Germinal center (tissue), 1 donor: Measurements from ENCODE around the gene GRIN3B.
"Not testable (repeated sequence)": the region's sequence is repeated elsewhere in the genome, so short reads cannot be mapped to it uniquely, and the experiment has no call there.

Experiments used
- DNase-seq: peaks from one replicate; pipeline ENCODE4 v3.0.0; 2012; ENCODE audit warnings: mixed read lengths, low spot score

Gene GRIN3B

DNA sequence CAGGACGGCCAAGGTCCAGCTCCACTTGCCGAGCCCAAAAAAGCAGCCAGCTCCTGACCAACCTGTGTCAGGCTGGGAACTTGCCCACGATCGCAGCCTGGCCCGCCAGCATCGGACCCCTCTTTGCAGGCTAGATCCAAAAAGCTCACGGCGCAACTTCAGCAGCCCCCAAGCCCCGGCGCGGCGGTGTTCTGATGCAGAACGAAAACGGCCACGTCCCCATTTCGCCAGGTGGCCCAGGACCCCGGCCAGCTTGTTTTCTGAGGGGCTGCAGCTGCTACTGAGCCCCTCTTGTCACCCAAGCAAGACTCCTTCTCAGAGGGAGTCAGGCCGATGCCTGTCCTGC is 19.4 kb downstream of the GRIN3B start:
- DNase-seq = no peak

GRCh38 chr19:1019980-1020867 is 20.0 kb downstream of the GRIN3B start:
- no peak for DNase-seq

DNA sequence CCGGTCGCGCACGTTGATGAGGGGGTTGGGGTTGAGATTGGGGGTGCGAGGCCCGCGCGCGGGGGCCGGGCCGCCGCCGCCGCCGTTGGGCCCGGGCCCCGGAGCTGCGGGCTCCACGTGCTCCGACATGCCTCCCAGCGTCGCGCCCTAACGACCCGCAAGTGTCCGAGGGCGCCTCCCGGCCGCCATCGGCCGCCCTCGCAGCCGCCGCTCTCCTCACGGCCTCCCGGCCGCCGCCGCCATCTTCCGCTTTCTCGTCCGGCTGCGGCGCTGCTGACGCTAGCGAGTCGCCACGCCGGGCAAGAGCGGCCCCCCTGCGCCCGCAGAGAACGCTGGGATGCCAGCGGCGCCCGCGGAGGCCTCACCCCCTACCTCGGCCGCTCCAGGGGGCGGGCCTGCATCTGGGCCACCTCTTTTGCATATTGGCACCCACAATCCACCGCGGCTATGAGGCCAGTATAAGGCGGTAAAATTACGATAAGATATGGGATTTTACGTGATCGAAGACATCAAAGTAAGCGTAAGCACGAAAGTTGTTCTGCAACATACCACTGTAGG is 20.7 kb downstream of the GRIN3B start, which contains the start of gene TMEM259:
TSS of gene TMEM259 (minus strand) at position 256 of the 558 bp plus-strand sequence. CDS start at position 129, 127 bp downstream.
- peak; percentile 97 for DNase-seq

DNA sequence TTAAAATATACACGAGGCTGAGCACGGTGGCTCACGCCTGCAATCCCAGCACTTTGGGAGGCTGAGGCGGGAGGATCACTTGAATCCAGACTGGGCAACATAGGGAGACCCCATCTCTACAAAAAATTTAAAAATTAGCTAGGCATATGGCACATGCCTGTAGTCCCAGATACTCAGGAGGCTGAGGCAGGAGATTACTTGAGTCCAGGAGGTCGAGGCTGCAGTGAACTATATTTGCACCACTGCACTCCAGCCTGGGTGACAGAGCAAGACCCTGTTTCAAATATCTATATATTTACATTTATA is 23.6 kb downstream of the GRIN3B start:
- not testable (repeated sequence) for DNase-seq

GRCh38 chr19:1025080-1025479 is 24.9 kb downstream of the GRIN3B start:
- DNase-seq = not testable (repeated sequence)

DNA sequence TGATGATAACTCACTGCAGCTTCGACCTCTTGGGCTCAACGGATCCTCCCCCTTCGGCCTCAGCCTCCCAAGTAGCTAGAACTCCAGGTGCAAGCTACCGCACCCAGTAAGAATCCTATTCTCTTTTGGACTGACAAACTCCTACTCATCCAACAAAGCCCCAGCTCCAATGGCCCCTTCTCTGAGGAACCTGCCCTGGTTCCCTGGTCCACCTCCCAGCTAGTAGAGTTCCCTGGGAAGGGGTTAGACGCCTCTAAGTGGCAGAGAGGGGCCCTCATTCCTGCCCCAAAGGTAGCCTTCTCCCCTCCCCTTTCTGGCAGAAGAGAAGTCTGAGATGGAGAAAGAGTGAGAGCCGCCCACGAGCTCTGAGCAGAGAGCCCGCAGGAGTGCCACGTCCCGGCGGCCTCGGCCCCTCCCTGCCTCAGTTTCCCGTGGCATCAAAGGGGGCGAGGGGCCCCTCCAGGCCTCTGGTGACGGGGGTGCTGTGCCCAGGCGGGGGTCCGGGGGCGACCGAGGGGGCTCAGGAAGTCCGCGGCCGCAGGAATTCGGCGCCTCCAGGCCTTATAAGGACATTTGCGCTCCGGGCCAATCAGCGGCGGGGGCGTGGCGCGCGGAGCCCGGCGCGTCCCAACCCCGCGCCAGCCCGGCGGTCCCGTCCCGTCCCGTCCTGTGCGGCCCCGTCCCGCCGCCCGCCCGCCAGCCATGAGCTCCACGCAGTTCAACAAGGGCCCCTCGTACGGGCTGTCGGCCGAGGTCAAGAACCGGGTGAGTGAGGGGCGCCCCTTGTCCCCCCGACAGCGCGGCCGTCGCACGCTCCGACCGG is 26.0 kb downstream of the GRIN3B start, which contains the start of gene CNN2:
TSS of gene CNN2 (plus strand) at position 649 of the 823 bp plus-strand sequence. CDS start at position 703, 54 bp downstream.
- peak; percentile 85 for DNase-seq

GRCh38 chr19:1026783-1027649 is 26.8 kb downstream of the GRIN3B start:
- peak; percentile 47 for DNase-seq

- peak; percentile 45 for DNase-seq
Measured at GRCh38 chr19:1027650-1028061, 27.4 kb downstream of the GRIN3B start.

GRCh38 chr19:1028062-1028926 is 28.1 kb downstream of the GRIN3B start:
- DNase-seq = peak; percentile 64

GRCh38 chr19:1032264-1032867 is 32.1 kb downstream of the GRIN3B start:
- DNase-seq = no peak

DNA sequence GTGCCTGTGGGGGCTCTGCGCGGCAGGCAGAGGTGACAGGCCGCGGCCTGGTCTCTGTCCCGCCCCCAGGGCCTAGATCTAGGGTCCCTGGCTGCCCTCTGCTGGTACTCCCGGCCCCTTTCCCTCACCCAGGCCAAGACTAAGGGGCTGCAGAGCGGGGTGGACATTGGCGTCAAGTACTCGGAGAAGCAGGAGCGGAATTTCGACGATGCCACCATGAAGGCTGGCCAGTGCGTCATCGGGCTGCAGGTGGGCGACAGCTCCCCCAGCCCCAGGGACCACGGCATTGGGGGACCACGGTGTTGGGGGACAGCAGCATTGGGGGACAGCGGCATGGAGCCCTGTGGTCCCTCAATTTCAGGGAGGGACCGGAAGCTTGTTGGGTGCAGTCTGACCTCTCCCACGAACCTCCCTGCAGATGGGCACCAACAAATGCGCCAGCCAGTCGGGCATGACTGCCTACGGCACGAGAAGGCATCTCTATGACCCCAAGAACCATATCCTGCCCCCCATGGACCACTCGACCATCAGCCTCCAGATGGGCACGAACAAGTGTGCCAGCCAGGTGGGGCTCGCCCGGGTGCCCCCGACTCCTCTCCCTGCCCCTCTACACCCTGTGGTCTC is 35.9 kb downstream of the GRIN3B start:
- DNase-seq = no peak

DNA sequence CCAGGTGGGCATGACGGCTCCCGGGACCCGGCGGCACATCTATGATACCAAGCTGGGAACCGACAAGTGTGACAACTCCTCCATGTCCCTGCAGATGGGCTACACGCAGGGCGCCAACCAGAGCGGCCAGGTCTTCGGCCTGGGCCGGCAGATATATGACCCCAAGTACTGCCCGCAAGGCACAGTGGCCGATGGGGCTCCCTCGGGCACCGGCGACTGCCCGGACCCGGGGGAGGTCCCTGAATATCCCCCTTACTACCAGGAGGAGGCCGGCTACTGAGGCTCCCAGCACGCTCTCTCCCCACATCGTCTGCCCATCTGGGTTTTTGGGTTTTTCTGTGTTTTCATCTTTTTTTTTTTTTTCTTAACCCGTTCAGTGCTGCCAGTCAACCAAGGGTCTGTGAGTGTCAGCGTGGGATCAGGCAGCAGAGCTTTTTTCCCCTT is 37.4 kb downstream of the GRIN3B start:
- DNase-seq = no peak

GRCh38 chr19:1038978-1039645 is 38.9 kb downstream of the GRIN3B start:
- no peak for DNase-seq

DNA sequence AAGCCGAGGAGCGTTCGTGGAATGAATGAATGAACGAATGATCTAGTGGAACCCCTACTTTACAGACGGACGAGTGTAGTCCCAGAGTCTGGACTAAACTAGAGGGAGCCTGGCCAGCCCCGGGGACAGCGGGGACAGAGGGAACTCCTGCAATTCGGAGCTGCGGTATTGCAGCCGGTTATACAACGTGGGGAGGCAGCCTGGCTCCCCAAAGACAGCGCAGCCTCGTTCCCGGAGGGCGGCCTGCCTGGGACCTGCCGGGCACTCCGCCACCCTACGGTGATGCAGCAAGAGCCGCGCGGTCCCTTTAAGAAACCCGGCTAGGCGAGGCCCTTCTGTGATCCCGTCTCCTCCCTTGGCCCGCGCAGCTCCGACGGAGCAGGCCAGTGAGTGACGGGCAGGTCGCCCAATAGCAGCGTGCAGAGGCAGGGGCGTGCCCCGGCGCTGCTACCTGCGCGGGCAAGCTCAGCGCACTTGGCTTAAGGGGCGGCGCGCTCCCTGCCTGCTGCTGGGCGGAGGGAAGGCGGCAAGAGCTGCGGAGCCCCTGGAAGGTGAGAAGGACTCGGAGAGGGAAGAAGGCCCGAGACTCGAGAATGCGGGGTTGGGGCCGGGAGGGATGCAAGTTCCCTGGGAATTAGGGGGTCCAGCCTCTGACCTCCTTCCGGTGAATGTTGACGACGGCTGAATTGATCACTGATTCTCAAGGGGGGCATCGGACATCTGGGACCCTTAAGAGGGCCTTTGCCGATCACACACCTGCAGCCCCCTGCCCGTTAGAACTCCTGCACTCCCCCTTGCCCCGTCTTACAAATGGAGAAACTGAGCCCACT is 39.6 kb downstream of the GRIN3B start, which contains the start of gene ABCA7:
TSS of gene ABCA7 (plus strand) at position 462 of the 830 bp plus-strand sequence. CDS start 1,255 bp downstream, outside the sequence.
- DNase-seq = peak; percentile 93

- DNase-seq = peak; percentile 99
Measured at GRCh38 chr19:1040476-1041271, 40.5 kb downstream of the GRIN3B start.

GRCh38 chr19:1041272-1041834 is 41.1 kb downstream of the GRIN3B start:
- DNase-seq = no peak
